Upper lobe of left lung (tissue), 4 donors: ENCODE results near the gene SCAF11.

Experiments used
- EP300 ChIP-seq, 4 donors: sonication (generic); formaldehyde crosslinking; IDR thresholded peaks; one replicate each; pipeline ENCODE4 v1.5.1; 2017; ENCODE audit warnings: antibody characterized with exemption in 4 of 4, control low read depth in 2 of 4
- POLR2AphosphoS5 ChIP-seq, 2 donors: sonication (generic); formaldehyde crosslinking; IDR thresholded peaks; one replicate each; pipeline ENCODE4 v1.5.1; 2017; ENCODE audit warnings: antibody characterized with exemption in 2 of 2

GRCh38 chr12:45959025-45959424, 31.3 kb downstream of the SCAF11 start:
- TF ChIP-seq POLR2AphosphoS5 (IDR thresholded peaks at IDR 0.05) (no peak), EP300 (IDR thresholded peaks at IDR 0.05) (no peak)
